DOHH2 (cell line): ENCODE measurements around the gene PDZK1.

Experiments
- EZH2phosphoT487 ChIP-seq: fragments of 200-600 bp; sonication (generic); IDR thresholded peaks from 2 replicates; pipeline ENCODE4 v1.6.1; 2017; ENCODE audit warnings: borderline replicate concordance, mild to moderate bottlenecking, antibody characterized with exemption, low read length, moderate library complexity, mixed read lengths
- TF ChIP-seq, protein P1 (sequence below): fragments of 200-600 bp; sonication (generic); IDR thresholded peaks from one replicate; pipeline ENCODE4 v1.5.1; 2014; ENCODE audit warnings: antibody characterized with exemption, mild to moderate bottlenecking, low read depth, low read length; ENCODE audit not compliant: poor library complexity, severe bottlenecking

GRCh38 chr1:145690587-145691558 lies 16.3 kb downstream of the PDZK1 start:
- TF ChIP-seq, protein P1, sequence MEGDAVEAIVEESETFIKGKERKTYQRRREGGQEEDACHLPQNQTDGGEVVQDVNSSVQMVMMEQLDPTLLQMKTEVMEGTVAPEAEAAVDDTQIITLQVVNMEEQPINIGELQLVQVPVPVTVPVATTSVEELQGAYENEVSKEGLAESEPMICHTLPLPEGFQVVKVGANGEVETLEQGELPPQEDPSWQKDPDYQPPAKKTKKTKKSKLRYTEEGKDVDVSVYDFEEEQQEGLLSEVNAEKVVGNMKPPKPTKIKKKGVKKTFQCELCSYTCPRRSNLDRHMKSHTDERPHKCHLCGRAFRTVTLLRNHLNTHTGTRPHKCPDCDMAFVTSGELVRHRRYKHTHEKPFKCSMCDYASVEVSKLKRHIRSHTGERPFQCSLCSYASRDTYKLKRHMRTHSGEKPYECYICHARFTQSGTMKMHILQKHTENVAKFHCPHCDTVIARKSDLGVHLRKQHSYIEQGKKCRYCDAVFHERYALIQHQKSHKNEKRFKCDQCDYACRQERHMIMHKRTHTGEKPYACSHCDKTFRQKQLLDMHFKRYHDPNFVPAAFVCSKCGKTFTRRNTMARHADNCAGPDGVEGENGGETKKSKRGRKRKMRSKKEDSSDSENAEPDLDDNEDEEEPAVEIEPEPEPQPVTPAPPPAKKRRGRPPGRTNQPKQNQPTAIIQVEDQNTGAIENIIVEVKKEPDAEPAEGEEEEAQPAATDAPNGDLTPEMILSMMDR: no peak
- no peak for TF ChIP-seq EZH2phosphoT487
